ENCODE measurements around the gene TMEM253.

The TMEM253 gene

GRCh38 chr14:21106176-21106497 is 5.3 kb downstream of the TMEM253 start:
- no peak for DNase-seq (ENCODE audit: low read depth in 1 of 2, low spot score in 1 of 2)
- in situ Hi-C loops (cut with HindIII; ENCODE audit: low pct_unique_long_range_greater_than_20kb, low sequenced_read_pairs), result no loop called here
- no peak for TF ChIP-seq JUND (IDR thresholded peaks at IDR 0.05; ENCODE audit: low read depth)

DNA sequence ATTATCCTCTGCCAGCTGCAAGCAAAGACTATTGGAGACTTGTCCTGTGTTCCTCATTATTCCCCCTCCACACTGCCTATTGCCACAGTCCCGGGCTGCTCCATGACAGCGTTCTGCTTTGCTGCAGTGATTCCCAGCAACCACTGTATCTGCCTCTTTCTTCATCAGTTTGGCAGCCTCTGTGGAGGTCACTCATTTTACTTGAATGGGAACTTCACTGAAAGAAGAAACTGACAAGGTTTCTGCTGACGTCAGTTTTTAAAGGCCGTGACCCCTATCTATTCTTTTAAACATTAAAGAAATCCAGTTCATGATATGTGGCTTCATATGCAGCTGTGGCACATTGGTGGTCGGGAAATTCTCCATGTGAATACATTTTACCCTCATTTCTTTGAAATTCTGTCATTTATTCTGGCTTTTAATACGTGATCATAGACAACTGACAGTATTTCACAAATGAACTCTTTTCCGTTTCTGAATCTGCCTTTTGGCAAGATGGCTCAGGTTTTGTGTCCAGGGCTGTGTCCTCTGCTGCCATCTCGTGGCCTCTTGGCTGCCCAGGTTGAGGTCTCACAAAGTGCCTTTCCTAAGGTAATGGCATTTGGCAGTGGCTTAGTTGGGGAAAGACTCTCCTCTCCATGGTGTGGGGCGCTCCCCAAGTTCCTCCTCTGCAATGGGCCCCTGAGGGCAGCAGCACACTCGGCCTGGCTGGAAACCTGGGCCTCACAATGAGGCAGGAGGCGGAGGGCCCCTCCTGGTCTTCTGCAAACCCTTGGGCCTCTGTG is 5.8 kb downstream of the TMEM253 start:
- TF ChIP-seq JUND (IDR thresholded peaks at IDR 0.05; ENCODE audit: low read depth), result no peak
- in situ Hi-C loops (cut with HindIII; ENCODE audit: low pct_unique_long_range_greater_than_20kb, low sequenced_read_pairs), result no loop called here
- DNase-seq (ENCODE audit: low read depth in 1 of 2, low spot score in 1 of 2), result peak in 1 of 2 experiments; percentile 77

DNA sequence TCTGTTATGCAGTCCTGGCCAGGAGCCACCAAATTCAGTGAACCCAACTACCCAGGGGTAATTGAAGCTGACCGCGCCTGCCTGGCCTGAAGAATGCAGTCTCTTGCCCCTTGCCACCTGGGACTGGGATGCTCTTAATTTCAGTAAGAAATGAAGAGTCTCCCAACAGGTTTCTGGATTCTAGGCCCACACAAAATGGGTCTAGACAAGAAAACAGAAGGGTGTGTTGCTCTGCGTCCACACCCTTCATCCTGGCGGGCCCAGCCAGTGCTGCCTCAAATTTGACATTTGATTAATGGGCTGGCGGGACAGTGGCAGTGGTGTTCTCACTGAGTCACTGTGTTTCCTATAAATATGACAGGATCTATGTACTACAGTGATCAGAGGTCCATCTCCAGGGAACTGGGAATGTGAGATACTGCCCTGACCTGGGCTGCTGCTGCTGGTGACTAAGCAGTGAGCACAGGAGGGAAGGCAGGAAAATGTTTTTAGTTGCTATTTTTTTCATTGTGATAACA is 6.5 kb downstream of the TMEM253 start:
- TF ChIP-seq JUND (IDR thresholded peaks at IDR 0.05; ENCODE audit: low read depth), result no peak
- in situ Hi-C loops (cut with HindIII; ENCODE audit: low pct_unique_long_range_greater_than_20kb, low sequenced_read_pairs), result no loop called here
- no peak for DNase-seq (ENCODE audit: low read depth in 1 of 2, low spot score in 1 of 2)

DNA sequence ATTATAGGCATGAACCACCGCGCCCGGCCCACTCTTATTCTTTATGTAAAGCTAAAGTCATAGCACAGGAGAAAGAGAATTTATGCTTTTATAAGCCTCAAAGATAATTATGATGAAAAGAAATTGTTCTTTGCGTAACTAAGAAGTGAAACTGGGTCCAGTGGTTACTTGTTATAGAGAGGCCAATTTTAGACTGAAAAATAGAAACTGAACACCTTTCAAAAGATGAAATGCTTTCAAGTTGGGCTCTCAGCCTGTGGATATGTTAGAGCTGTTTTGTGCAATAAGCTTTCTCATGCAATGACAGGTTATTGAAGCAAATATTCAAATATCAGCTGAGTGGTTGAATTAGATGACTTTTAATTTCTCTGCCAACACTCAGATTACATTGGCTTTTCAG is 7.9 kb downstream of the TMEM253 start:
- no peak for DNase-seq (ENCODE audit: low read depth in 1 of 2, low spot score in 1 of 2)
- in situ Hi-C loops (cut with HindIII; ENCODE audit: low pct_unique_long_range_greater_than_20kb, low sequenced_read_pairs), result no loop called here
- no peak for TF ChIP-seq JUND (IDR thresholded peaks at IDR 0.05; ENCODE audit: low read depth)

DNA sequence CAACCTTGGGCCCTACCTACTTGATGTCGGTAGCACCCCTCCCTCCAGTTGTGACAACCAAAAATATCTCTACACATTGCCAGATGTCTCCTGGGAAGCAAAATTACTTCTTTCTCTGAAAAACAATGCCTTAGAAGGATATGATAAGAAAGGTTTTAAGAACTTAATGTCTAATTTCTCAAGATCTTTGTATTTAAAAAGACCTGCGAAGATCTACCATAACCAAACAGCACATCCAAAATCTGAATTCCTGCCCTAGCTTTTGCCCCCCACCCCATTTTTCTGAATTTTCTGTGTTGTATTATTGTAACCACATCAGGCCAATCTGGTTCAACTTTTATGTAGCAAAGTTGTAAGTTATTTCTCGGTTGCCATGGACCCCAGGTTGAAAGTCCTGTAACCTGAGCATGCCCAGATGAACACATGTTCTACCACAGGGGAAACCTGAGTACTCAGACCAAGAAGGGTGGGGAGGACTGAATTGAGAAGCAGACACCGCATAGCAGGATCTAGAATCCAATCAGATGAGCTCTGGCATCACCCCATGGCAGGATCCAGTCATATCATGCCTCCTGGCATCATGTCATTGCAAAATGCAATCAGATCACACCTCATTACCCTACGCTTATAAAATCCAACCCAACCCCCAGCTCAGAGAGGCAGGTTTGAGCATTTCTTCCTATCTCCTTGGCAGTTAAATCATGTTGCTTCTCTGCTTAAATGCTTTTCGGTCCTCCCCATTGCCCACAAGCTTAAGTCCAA is 8.7 kb downstream of the TMEM253 start:
- no peak for DNase-seq (ENCODE audit: low read depth in 1 of 2, low spot score in 1 of 2)
- TF ChIP-seq JUND (IDR thresholded peaks at IDR 0.05; ENCODE audit: low read depth), result no peak
- in situ Hi-C loops (cut with HindIII; ENCODE audit: low pct_unique_long_range_greater_than_20kb, low sequenced_read_pairs), result no loop called here

DNA sequence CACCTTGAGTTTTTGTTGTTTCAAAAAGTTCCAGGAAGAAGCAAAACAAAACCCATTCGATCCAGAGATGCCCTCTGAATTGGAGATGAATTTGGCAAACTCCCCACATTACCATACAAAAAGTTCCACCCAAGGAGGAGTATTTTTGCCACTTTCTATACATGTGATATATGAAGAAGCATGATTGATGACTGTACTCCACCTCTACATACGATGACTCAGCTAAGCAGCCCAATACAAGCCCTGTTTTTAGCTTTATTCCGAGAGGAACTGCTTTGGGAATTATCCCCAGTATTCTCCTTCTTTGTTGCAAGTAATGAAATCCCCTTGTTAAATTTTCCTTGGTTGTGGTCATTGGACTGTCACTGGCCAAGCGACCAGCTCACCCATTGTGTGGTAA is 11.4 kb downstream of the TMEM253 start:
- in situ Hi-C loops (cut with HindIII; ENCODE audit: low pct_unique_long_range_greater_than_20kb, low sequenced_read_pairs), result no loop called here
- no peak for TF ChIP-seq JUND (IDR thresholded peaks at IDR 0.05; ENCODE audit: low read depth)
- DNase-seq (ENCODE audit: low read depth in 1 of 2, low spot score in 1 of 2), result no peak

GRCh38 chr14:21113369-21113768 is 12.5 kb downstream of the TMEM253 start:
- TF ChIP-seq JUND (IDR thresholded peaks at IDR 0.05; ENCODE audit: low read depth), result no peak
- in situ Hi-C loops (cut with HindIII; ENCODE audit: low pct_unique_long_range_greater_than_20kb, low sequenced_read_pairs), result no loop called here

GRCh38 chr14:21118933-21119332 is 18.1 kb downstream of the TMEM253 start:
- in situ Hi-C loops (cut with HindIII; ENCODE audit: low pct_unique_long_range_greater_than_20kb, low sequenced_read_pairs), result no loop called here
- DNase-seq (ENCODE audit: low read depth in 1 of 2, low spot score in 1 of 2), result no peak
- TF ChIP-seq JUND (IDR thresholded peaks at IDR 0.05; ENCODE audit: low read depth), result no peak

More at GRCh38 chr14:21113369-21113768, 12.5 kb downstream of the TMEM253 start:
- no peak for DNase-seq (ENCODE audit: low read depth in 1 of 2, low spot score in 1 of 2)

GRCh38 chr14:21120686-21121085 is 19.8 kb downstream of the TMEM253 start:
- no peak for TF ChIP-seq JUND (IDR thresholded peaks at IDR 0.05; ENCODE audit: low read depth)
- no peak for DNase-seq (ENCODE audit: low read depth in 1 of 2, low spot score in 1 of 2)
- in situ Hi-C loops (cut with HindIII; ENCODE audit: low pct_unique_long_range_greater_than_20kb, low sequenced_read_pairs), result no loop called here

DNA sequence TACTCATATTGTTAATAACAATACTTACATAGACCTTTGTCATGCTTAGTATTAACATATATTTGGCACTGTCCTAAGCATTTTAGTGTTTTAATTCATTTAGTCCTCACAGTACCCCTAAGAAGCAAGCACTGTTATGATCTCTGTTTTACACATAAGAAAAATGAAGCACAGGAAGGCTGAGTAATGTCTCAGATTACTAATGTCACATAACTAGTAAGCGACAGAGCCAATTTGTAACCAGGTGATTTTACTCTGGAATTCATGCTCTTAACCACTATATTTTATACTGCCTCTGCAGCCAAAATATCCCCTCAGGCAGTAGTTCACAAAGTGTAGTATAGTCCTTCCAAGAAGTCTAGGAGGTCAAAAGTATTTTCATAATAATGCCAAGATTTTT is 20.3 kb downstream of the TMEM253 start:
- TF ChIP-seq JUND (IDR thresholded peaks at IDR 0.05; ENCODE audit: low read depth), result no peak
- in situ Hi-C loops (cut with HindIII; ENCODE audit: low pct_unique_long_range_greater_than_20kb, low sequenced_read_pairs), result no loop called here
- DNase-seq (ENCODE audit: low read depth in 1 of 2, low spot score in 1 of 2), result no peak

DNA sequence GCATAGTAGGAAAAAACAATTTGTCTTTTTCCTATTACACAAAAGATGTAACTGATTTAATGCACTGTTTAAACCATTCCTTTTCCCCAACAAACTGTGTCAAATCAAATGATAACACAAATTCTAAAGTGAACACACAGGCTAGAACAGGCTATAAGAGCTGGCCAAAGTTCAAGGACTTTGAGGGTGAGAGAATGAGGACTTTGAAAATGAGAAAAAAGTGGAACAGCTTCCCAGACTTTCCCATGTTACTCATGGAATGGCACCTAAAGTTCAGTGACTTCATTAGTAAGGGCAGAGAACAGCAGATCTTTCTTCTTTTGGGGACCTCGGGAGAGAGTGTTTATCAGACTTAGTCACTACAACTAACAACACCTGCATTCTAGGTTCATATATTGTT is 22.6 kb downstream of the TMEM253 start:
- DNase-seq (ENCODE audit: low read depth in 1 of 2, low spot score in 1 of 2), result no peak
- no peak for TF ChIP-seq JUND (IDR thresholded peaks at IDR 0.05; ENCODE audit: low read depth)
- in situ Hi-C loops (cut with HindIII; ENCODE audit: low pct_unique_long_range_greater_than_20kb, low sequenced_read_pairs), result no loop called here

GRCh38 chr14:21133901-21134300 is 33.0 kb downstream of the TMEM253 start:
- no peak for DNase-seq (ENCODE audit: low read depth in 1 of 2, low spot score in 1 of 2)
- TF ChIP-seq JUND (IDR thresholded peaks at IDR 0.05; ENCODE audit: low read depth), result no peak
- in situ Hi-C loops (cut with HindIII; ENCODE audit: low pct_unique_long_range_greater_than_20kb, low sequenced_read_pairs), result no loop called here

DNA sequence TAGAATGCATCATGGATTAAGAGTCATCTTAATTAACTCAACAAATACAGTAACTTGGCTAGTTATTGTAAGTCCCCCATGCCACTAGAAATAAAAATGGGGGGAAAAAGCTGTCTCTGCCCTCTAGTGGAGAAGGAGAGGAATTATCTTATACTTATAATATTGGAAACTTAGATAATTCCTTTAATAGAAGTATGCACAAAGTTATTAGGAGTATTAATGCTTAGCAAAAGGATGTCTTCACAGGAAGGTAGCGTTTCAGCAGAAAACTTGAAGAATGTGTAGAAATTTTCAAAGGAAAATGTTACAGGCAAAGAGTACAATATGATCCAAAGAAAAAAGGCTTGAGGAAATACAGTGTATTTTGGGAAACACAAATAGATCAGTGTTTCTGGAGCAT is 35.2 kb downstream of the TMEM253 start:
- peak; percentile 6 to 7 for DNase-seq (ENCODE audit: low read depth in 1 of 2, low spot score in 1 of 2)
- in situ Hi-C loops (cut with HindIII; ENCODE audit: low pct_unique_long_range_greater_than_20kb, low sequenced_read_pairs), result no loop called here
- TF ChIP-seq JUND (IDR thresholded peaks at IDR 0.05; ENCODE audit: low read depth), result no peak

All from T47D (cell line).